ENCODE measurements around the gene ANKRD16.

DNA sequence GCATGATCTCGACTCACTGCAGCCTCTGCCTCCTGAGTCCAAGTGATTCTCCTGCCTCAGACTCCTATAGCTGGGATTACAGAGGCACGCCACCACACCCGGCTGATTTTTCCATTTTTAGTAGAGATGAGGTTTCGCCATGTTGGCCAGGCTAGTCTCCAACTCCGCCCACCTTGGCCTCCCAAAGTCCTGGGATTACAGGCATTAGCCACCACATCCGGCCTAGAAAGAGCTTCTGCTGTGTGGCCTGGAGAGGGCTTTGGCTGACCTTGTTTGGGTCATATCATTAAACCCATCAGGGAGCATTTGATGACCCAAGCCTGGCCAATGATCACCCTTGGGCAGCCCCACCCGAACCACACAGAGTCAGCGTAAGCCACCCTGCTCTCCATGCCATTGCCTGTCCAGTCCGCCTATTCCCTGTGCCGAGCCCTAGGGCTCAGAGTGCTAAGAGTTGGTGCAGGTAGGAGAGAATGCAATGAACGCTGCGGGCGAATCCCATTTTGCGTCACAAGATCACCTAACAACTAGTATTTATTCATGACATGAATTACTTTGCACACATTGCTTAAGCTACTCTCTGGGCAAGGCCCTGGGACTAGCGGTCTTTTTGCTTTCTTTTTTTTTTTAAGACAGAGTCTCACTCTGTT, 54.1 kb downstream of the ANKRD16 start:
- TF ChIP-seq TAF1 (IDR thresholded peaks at IDR 0.05; ENCODE audit: low read depth): no peak
- TF ChIP-seq RAD21 (conservative IDR thresholded peaks at IDR 0.05): no peak
- TF ChIP-seq, protein P1, sequence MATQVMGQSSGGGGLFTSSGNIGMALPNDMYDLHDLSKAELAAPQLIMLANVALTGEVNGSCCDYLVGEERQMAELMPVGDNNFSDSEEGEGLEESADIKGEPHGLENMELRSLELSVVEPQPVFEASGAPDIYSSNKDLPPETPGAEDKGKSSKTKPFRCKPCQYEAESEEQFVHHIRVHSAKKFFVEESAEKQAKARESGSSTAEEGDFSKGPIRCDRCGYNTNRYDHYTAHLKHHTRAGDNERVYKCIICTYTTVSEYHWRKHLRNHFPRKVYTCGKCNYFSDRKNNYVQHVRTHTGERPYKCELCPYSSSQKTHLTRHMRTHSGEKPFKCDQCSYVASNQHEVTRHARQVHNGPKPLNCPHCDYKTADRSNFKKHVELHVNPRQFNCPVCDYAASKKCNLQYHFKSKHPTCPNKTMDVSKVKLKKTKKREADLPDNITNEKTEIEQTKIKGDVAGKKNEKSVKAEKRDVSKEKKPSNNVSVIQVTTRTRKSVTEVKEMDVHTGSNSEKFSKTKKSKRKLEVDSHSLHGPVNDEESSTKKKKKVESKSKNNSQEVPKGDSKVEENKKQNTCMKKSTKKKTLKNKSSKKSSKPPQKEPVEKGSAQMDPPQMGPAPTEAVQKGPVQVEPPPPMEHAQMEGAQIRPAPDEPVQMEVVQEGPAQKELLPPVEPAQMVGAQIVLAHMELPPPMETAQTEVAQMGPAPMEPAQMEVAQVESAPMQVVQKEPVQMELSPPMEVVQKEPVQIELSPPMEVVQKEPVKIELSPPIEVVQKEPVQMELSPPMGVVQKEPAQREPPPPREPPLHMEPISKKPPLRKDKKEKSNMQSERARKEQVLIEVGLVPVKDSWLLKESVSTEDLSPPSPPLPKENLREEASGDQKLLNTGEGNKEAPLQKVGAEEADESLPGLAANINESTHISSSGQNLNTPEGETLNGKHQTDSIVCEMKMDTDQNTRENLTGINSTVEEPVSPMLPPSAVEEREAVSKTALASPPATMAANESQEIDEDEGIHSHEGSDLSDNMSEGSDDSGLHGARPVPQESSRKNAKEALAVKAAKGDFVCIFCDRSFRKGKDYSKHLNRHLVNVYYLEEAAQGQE (IDR thresholded peaks at IDR 0.05; ENCODE audit: borderline replicate concordance): no peak
- TF ChIP-seq, protein P2, sequence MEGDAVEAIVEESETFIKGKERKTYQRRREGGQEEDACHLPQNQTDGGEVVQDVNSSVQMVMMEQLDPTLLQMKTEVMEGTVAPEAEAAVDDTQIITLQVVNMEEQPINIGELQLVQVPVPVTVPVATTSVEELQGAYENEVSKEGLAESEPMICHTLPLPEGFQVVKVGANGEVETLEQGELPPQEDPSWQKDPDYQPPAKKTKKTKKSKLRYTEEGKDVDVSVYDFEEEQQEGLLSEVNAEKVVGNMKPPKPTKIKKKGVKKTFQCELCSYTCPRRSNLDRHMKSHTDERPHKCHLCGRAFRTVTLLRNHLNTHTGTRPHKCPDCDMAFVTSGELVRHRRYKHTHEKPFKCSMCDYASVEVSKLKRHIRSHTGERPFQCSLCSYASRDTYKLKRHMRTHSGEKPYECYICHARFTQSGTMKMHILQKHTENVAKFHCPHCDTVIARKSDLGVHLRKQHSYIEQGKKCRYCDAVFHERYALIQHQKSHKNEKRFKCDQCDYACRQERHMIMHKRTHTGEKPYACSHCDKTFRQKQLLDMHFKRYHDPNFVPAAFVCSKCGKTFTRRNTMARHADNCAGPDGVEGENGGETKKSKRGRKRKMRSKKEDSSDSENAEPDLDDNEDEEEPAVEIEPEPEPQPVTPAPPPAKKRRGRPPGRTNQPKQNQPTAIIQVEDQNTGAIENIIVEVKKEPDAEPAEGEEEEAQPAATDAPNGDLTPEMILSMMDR (IDR thresholded peaks at IDR 0.05; ENCODE audit: poor library complexity, severe bottlenecking): no peak
- TF ChIP-seq POLR2AphosphoS5 (IDR thresholded peaks at IDR 0.05): no peak
- no peak for TF ChIP-seq EZH2 (IDR thresholded peaks at IDR 0.05; ENCODE audit: borderline replicate concordance, insufficient read depth, low read length, poor library complexity, severe bottlenecking)
